ENCODE data around the gene ANKRD16. TPM values are rescaled to one million over a fixed set of nuclear protein-coding genes. Genes with fewer than 3 reads are reported as not detected.
"Not testable (repeated sequence)": the region's sequence is repeated elsewhere in the genome, so short reads cannot be mapped to it uniquely, and the experiment has no call there.

Gene ANKRD16
- total RNA-seq, 1 experiment from 2014 or later, result 12.2 TPM

- ATAC-seq (peak; percentile 86), DNase-seq (ENCODE audit: low spot score) (peak; percentile 66)
- ChIA-PET POLR2A (interaction anchor here (0.7 kb wide), 1 partner anchor 371 kb away, joined by 5 read pairs; no protein-coding TSS in a partner anchor), CTCF (interaction anchor here (0.5 to 3.1 kb wide), 8 partner anchors 12 to 64 kb away, joined by 3 to 14 read pairs (median 6); partner anchors contain the start of genes ANKRD16, FBH1 and GDI2)
- no peak overlapping the region for H3K27ac Mint-ChIP-seq
- no peaks in the 10 kb centered on the region for H3K27me3 Mint-ChIP-seq (ENCODE audit: low read depth)
- peaks cover 29% of the 10 kb centered on the region for H3K36me3 Mint-ChIP-seq
- H3K4me3 Mint-ChIP-seq, result no peak overlapping the region
- H3K9me3 Mint-ChIP-seq, result peaks cover 7% of the 10 kb centered on the region
- TF ChIP-seq, protein P1, sequence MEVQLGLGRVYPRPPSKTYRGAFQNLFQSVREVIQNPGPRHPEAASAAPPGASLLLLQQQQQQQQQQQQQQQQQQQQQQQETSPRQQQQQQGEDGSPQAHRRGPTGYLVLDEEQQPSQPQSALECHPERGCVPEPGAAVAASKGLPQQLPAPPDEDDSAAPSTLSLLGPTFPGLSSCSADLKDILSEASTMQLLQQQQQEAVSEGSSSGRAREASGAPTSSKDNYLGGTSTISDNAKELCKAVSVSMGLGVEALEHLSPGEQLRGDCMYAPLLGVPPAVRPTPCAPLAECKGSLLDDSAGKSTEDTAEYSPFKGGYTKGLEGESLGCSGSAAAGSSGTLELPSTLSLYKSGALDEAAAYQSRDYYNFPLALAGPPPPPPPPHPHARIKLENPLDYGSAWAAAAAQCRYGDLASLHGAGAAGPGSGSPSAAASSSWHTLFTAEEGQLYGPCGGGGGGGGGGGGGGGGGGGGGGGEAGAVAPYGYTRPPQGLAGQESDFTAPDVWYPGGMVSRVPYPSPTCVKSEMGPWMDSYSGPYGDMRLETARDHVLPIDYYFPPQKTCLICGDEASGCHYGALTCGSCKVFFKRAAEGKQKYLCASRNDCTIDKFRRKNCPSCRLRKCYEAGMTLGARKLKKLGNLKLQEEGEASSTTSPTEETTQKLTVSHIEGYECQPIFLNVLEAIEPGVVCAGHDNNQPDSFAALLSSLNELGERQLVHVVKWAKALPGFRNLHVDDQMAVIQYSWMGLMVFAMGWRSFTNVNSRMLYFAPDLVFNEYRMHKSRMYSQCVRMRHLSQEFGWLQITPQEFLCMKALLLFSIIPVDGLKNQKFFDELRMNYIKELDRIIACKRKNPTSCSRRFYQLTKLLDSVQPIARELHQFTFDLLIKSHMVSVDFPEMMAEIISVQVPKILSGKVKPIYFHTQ (CRISPR knock-in tag; IDR thresholded peaks at IDR 0.05), result no peak
- TF ChIP-seq, protein P2, sequence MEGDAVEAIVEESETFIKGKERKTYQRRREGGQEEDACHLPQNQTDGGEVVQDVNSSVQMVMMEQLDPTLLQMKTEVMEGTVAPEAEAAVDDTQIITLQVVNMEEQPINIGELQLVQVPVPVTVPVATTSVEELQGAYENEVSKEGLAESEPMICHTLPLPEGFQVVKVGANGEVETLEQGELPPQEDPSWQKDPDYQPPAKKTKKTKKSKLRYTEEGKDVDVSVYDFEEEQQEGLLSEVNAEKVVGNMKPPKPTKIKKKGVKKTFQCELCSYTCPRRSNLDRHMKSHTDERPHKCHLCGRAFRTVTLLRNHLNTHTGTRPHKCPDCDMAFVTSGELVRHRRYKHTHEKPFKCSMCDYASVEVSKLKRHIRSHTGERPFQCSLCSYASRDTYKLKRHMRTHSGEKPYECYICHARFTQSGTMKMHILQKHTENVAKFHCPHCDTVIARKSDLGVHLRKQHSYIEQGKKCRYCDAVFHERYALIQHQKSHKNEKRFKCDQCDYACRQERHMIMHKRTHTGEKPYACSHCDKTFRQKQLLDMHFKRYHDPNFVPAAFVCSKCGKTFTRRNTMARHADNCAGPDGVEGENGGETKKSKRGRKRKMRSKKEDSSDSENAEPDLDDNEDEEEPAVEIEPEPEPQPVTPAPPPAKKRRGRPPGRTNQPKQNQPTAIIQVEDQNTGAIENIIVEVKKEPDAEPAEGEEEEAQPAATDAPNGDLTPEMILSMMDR (IDR thresholded peaks at IDR 0.05), result peak; percentile 60
- 0 out of 2 replicates have a peak, but pooled peaks cover 2% of the 10 kb centered on the region for H3K4me1 Mint-ChIP-seq
Measured at GRCh38 chr10:5873515-5873995, 16.1 kb downstream of the ANKRD16 start.

GRCh38 chr10:5871596-5871995 lies 18.1 kb downstream of the ANKRD16 start:
- Mint-ChIP-seq H3K27me3 (ENCODE audit: low read depth) (no peaks in the 10 kb centered on the region), H3K4me1 (0 out of 2 replicates have a peak, but pooled peaks cover 5% of the 10 kb centered on the region), H3K36me3 (peaks cover 26% of the 10 kb centered on the region), H3K27ac (0 out of 2 replicates have a peak overlapping the region, but pooled peaks have one; percentile 4), H3K9me3 (peaks cover 19% of the 10 kb centered on the region), H3K4me3 (no peak overlapping the region)
- TF ChIP-seq FOXJ3 (CRISPR knock-in tag; IDR thresholded peaks at IDR 0.05; ENCODE audit: borderline replicate concordance), result no peak
- ChIA-PET POLR2A (no interaction called here), CTCF (interaction anchor here (1.6 kb wide), 1 partner anchor 95 kb away, joined by 6 read pairs; no protein-coding TSS in a partner anchor)
- no peak for ATAC-seq
- no peak for DNase-seq (ENCODE audit: low spot score)

DNA sequence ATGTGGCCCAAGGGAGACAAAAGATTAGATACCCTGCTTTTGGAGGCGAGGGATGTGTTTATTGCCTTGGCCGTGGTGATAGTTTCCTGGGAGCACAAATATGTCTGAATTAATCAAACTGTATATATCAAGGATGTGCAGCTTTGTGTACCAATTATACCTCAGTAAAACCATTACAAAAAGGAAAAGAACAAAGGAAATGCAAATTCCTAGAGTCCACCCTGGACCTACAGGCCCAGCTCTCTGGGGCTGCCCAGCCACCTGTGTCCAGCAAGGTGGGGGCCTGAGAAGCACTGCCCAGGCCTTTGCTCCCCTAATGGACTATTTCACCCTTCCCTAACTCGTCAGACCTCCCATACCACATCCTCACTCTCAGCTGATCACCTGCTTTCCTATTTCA lies 20.5 kb downstream of the ANKRD16 start:
- peaks cover 19% of the 10 kb centered on the region for H3K9me3 Mint-ChIP-seq
- H3K4me1 Mint-ChIP-seq, result 0 out of 2 replicates have a peak, but pooled peaks cover 5% of the 10 kb centered on the region
- no peak overlapping the region for H3K4me3 Mint-ChIP-seq
- TF ChIP-seq ELF4 (CRISPR knock-in tag; IDR thresholded peaks at IDR 0.05; ENCODE audit: low read depth) (no peak), TEAD4 (CRISPR knock-in tag; IDR thresholded peaks at IDR 0.05) (no peak), ZMAT4 (CRISPR knock-in tag; IDR thresholded peaks at IDR 0.05) (no peak), SMAD4 (CRISPR knock-in tag; IDR thresholded peaks at IDR 0.05) (no peak), NFATC4 (CRISPR knock-in tag; IDR thresholded peaks at IDR 0.05) (no peak), GABPB1 (CRISPR knock-in tag; IDR thresholded peaks at IDR 0.05) (no peak), ESRRA (CRISPR knock-in tag; IDR thresholded peaks at IDR 0.05; ENCODE audit: borderline replicate concordance) (no peak), RELA (CRISPR knock-in tag; IDR thresholded peaks at IDR 0.05; ENCODE audit: borderline replicate concordance) (no peak), ZNF232 (CRISPR knock-in tag; IDR thresholded peaks at IDR 0.05) (no peak), FOXK1 (CRISPR knock-in tag; IDR thresholded peaks at IDR 0.05) (no peak), EMX1 (CRISPR knock-in tag; IDR thresholded peaks at IDR 0.05) (no peak), MXD4 (CRISPR knock-in tag; IDR thresholded peaks at IDR 0.05; ENCODE audit: borderline replicate concordance) (no peak)
- TF ChIP-seq, protein P3, sequence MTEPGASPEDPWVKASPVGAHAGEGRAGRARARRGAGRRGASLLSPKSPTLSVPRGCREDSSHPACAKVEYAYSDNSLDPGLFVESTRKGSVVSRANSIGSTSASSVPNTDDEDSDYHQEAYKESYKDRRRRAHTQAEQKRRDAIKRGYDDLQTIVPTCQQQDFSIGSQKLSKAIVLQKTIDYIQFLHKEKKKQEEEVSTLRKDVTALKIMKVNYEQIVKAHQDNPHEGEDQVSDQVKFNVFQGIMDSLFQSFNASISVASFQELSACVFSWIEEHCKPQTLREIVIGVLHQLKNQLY (CRISPR knock-in tag; IDR thresholded peaks at IDR 0.05), result no peak
- TF ChIP-seq, protein P4, sequence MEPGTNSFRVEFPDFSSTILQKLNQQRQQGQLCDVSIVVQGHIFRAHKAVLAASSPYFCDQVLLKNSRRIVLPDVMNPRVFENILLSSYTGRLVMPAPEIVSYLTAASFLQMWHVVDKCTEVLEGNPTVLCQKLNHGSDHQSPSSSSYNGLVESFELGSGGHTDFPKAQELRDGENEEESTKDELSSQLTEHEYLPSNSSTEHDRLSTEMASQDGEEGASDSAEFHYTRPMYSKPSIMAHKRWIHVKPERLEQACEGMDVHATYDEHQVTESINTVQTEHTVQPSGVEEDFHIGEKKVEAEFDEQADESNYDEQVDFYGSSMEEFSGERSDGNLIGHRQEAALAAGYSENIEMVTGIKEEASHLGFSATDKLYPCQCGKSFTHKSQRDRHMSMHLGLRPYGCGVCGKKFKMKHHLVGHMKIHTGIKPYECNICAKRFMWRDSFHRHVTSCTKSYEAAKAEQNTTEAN (CRISPR knock-in tag; IDR thresholded peaks at IDR 0.05), result no peak
- DNase-seq (ENCODE audit: low spot score) (no peak), ATAC-seq (no peak)
- CTCF ChIA-PET, result interaction anchor here (1.2 to 2.5 kb wide), 2 partner anchors 11 to 14 kb away, joined by 3 to 8 read pairs; no protein-coding TSS in a partner anchor
- no peaks in the 10 kb centered on the region for H3K27me3 Mint-ChIP-seq (ENCODE audit: low read depth)
- H3K27ac Mint-ChIP-seq, result no peak overlapping the region
- peaks cover 25% of the 10 kb centered on the region for H3K36me3 Mint-ChIP-seq
- POLR2A ChIA-PET, result interaction anchor here (1.3 kb wide), 1 partner anchor 12 kb away, joined by 3 read pairs; no protein-coding TSS in a partner anchor

DNA sequence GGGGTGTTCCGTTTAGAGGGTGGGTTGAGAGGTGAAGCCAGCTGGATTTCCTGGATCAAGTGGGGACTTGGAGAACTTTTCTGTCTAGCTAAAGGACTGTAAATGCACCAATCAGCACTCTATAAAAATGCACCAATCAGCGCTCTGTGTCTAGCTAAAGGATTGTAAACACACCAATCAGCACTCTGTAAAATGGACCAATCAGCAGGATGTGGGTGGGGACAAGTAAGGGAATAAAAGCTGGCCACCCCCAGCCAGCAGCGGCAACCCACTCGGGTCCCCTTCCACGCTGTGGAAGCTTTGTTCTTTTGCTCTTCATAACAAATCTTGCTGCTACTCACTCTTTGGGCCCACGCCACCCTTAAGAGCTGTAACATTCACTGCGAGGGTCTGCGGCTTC lies 21.3 kb downstream of the ANKRD16 start:
- H3K4me3 Mint-ChIP-seq; H3K27ac Mint-ChIP-seq; H3K27me3 Mint-ChIP-seq (ENCODE audit: low read depth); POLR2A ChIA-PET; DNase-seq (ENCODE audit: low spot score); H3K4me1 Mint-ChIP-seq; ATAC-seq: not testable (repeated sequence)
- CTCF ChIA-PET, result interaction anchor here (2.5 kb wide), 1 partner anchor 10 kb away, joined by 8 read pairs; no protein-coding TSS in a partner anchor
- Mint-ChIP-seq H3K9me3 (peaks cover 22% of the 10 kb centered on the region), H3K36me3 (peaks cover 28% of the 10 kb centered on the region)

GRCh38 chr10:5867091-5867615 lies 22.5 kb downstream of the ANKRD16 start:
- H3K27ac Mint-ChIP-seq; POLR2A ChIA-PET; H3K4me3 Mint-ChIP-seq; DNase-seq (ENCODE audit: low spot score); H3K4me1 Mint-ChIP-seq; CTCF ChIA-PET; ATAC-seq; H3K27me3 Mint-ChIP-seq (ENCODE audit: low read depth): not testable (repeated sequence)
- H3K36me3 Mint-ChIP-seq, result peaks cover 39% of the 10 kb centered on the region
- peaks cover 28% of the 10 kb centered on the region for H3K9me3 Mint-ChIP-seq

Data from WTC11 (cell line).